AG10803 (cell line): Measurements from ENCODE around the gene CCDC88C.

ENCODE experiments used
- DNase-seq: peaks from one replicate; pipeline ENCODE4 v3.0.0; 2010; ENCODE audit warnings: low read depth
- H3K4me3 ChIP-seq: 2 replicates; pipeline ENCODE4 v1.5.1; 2011; ENCODE audit warnings: mild to moderate bottlenecking, low read length, control low read depth
- CTCF ChIP-seq: conservative IDR thresholded peaks from 2 replicates; pipeline ENCODE4 v1.5.1; 2011; ENCODE audit warnings: mild to moderate bottlenecking, low read length, control low read depth, inconsistent platforms

Gene CCDC88C

GRCh38 chr14:91310606-91311283 is 106.9 kb downstream of the CCDC88C start:
- no peak for DNase-seq
- no peak for TF ChIP-seq CTCF
- no peak overlapping the region for H3K4me3 ChIP-seq

GRCh38 chr14:91309756-91310280 is 107.8 kb downstream of the CCDC88C start:
- no peak for TF ChIP-seq CTCF
- no peak overlapping the region for H3K4me3 ChIP-seq
- no peak for DNase-seq

- TF ChIP-seq CTCF, result no peak
Observed at GRCh38 chr14:91308337-91308736, 109.3 kb downstream of the CCDC88C start.

GRCh38 chr14:91307652-91308051 is 110.0 kb downstream of the CCDC88C start:
- no peak for TF ChIP-seq CTCF
- no peak for DNase-seq
- H3K4me3 ChIP-seq, result no peak overlapping the region

More at GRCh38 chr14:91308337-91308736, 109.3 kb downstream of the CCDC88C start:
- no peak overlapping the region for H3K4me3 ChIP-seq
- DNase-seq, result no peak

- TF ChIP-seq CTCF, result no peak
- no peak overlapping the region for H3K4me3 ChIP-seq
- no peak for DNase-seq
Observed at GRCh38 chr14:91307046-91307445, 110.6 kb downstream of the CCDC88C start.

- no peak for DNase-seq
- H3K4me3 ChIP-seq, result no peak overlapping the region
- TF ChIP-seq CTCF, result no peak
Observed at GRCh38 chr14:91306547-91306946, 111.1 kb downstream of the CCDC88C start.
